Sigmoid colon (tissue), 4 donors: ENCODE results near the gene FRMPD4.

ENCODE experiments used
- CTCF ChIP-seq, 4 experiments: fragments of 450-650 bp in 3 of 4; fragments of 200-600 bp in 1 of 4; IDR thresholded peaks; one replicate each; pipeline ENCODE4 v1.5.1; 2016 to 2019; ENCODE audit warnings: antibody characterized with exemption in 4 of 4, mild to moderate bottlenecking in 3 of 4, moderate library complexity in 2 of 4
- EP300 ChIP-seq, 4 donors: sonication (generic); formaldehyde crosslinking; IDR thresholded peaks; one replicate each; pipeline ENCODE4 v1.6.1; 2017; ENCODE audit warnings: antibody characterized with exemption in 4 of 4
- POLR2A ChIP-seq, 2 donors: fragments of 450-650 bp; IDR thresholded peaks; one replicate each; pipeline ENCODE4 v1.6.1; 2016; ENCODE audit warnings: antibody characterized with exemption in 2 of 2, mild to moderate bottlenecking in 2 of 2, moderate library complexity in 2 of 2
- POLR2AphosphoS5 ChIP-seq, 4 donors: sonication (generic); formaldehyde crosslinking; IDR thresholded peaks; one replicate each; pipeline ENCODE4 v1.6.1; 2017; ENCODE audit warnings: antibody characterized with exemption in 4 of 4

GRCh38 chrX:12693754-12694153, 555.5 kb downstream of the FRMPD4 start:
- TF ChIP-seq CTCF (IDR thresholded peaks at IDR 0.05) (no peak), POLR2A (IDR thresholded peaks at IDR 0.05) (no peak), EP300 (IDR thresholded peaks at IDR 0.05) (no peak), POLR2AphosphoS5 (IDR thresholded peaks at IDR 0.05) (no peak)
